HepG2 (cell line): ENCODE measurements around the gene MGAT5. TPM values are rescaled to one million over a fixed set of nuclear protein-coding genes. Genes with fewer than 3 reads are reported as not detected.

ENCODE experiments used
- ATAC-seq: fragments of 200-7000 bp; cut with Tn5 transposase; 3 replicates; pipeline ENCODE4 v1.9.1; 2020; ENCODE audit warnings: mild to moderate bottlenecking, moderate library complexity
- BruUV-seq: library from RNA; stranded (reverse); fragments of 400-500 nt; replicated peaks from 2 replicates; lab custom pipeline; 2021; lab: Mats Ljungman, UMichigan
- CTCF ChIA-PET: fragments of 300-600 bp; formaldehyde crosslinking; extraction: SDS; loops from one replicate; lab custom pipeline; 2021; ENCODE audit warnings: low total read pairs, inconsistent platforms, low intra/inter-chr PET ratio; lab: Yijun Ruan, JAX
- POLR2A ChIA-PET: fragments of 350-600 bp; sonication (Branson Sonifier 250); formaldehyde crosslinking; loops from one replicate; lab custom pipeline; 2020; ENCODE audit warnings: antibody characterized with exemption, inconsistent platforms; lab: Yijun Ruan, JAX
- DNase-seq: peaks from one replicate; pipeline ENCODE4 v3.0.0-alpha.2; 2015; ENCODE audit warnings: low spot score
- FAIRE-seq: peaks from 3 replicates; lab custom pipeline; 2011; peaks lifted over from hg19 to GRCh38; lab: Jason Lieb, UNC
- H2AFZ ChIP-seq: one replicate; pipeline ENCODE4 v1.6.1; 2011; ENCODE audit warnings: low read length, inconsistent platforms
- H3K27ac ChIP-seq: fragments of 300-600 bp; 3 replicates; pipeline ENCODE4 v1.8.0; 2011; ENCODE audit warnings: mixed run types, mild to moderate bottlenecking, mixed read lengths, low read length, inconsistent platforms; ENCODE audit not compliant: insufficient read depth; ENCODE audit errors: extremely low read length
- H3K27me3 ChIP-seq, 2 experiments: fragments of 200-600 bp in 1 of 2; 2 replicates in 1 of 2; 3 replicates in 1 of 2; pipeline versions ENCODE4 v1.6.0 to v1.8.0; 2011; ENCODE audit warnings: low read length in 2 of 2, mild to moderate bottlenecking in 2 of 2, moderate library complexity in 2 of 2, inconsistent platforms in 1 of 2; ENCODE audit not compliant: insufficient read depth in 2 of 2, control insufficient read depth in 1 of 2
- H3K36me3 ChIP-seq, 2 experiments: fragments of 200-600 bp in 1 of 2; replicated peaks in 1 of 2; 2 replicates in 1 of 2; 3 replicates in 1 of 2; pipeline versions ENCODE4 v1.5.1 to v1.8.0; 2011; ENCODE audit warnings: low read length in 2 of 2, inconsistent platforms in 1 of 2; ENCODE audit not compliant: insufficient read depth in 2 of 2, control insufficient read depth in 1 of 2
- H3K4me1 ChIP-seq: 2 replicates; pipeline ENCODE4 v1.5.1; 2012; ENCODE audit warnings: low read length, inconsistent platforms; ENCODE audit not compliant: insufficient read depth
- H3K4me2 ChIP-seq: 2 replicates; pipeline ENCODE4 v1.6.0; 2011; ENCODE audit warnings: low read depth, low read length, inconsistent platforms
- H3K4me3 ChIP-seq, 3 experiments: fragments of 200-600 bp in 1 of 3; sonication (generic), shearing (Covaris generic) in 1 of 3; replicated peaks in 1 of 3; 2 replicates each; pipeline ENCODE4 v1.5.1; 2011 to 2016; ENCODE audit warnings: low read length in 3 of 3, inconsistent platforms in 2 of 3, low read depth in 2 of 3, mild to moderate bottlenecking in 2 of 3, control low read depth in 1 of 3, mixed read lengths in 1 of 3; ENCODE audit not compliant: insufficient read depth in 1 of 3
- H3K79me2 ChIP-seq: one replicate; pipeline ENCODE4 v1.6.1; 2011; ENCODE audit warnings: low read length, inconsistent platforms; ENCODE audit not compliant: insufficient read depth
- H3K9ac ChIP-seq: 2 replicates; pipeline ENCODE4 v1.6.0; 2011; ENCODE audit warnings: mild to moderate bottlenecking, low read depth, low read length, inconsistent platforms; ENCODE audit not compliant: insufficient read depth
- H3K9me3 ChIP-seq: 2 replicates; pipeline ENCODE4 v1.5.1; 2012; ENCODE audit warnings: mild to moderate bottlenecking, low read length
- H4K20me1 ChIP-seq: 2 replicates; pipeline ENCODE4 v1.6.0; 2011; ENCODE audit warnings: inconsistent platforms, mild to moderate bottlenecking, low read length, moderate library complexity; ENCODE audit not compliant: insufficient read depth
- HNRNPLL ChIP-seq: fragments of 200-400 bp; formaldehyde crosslinking; IDR thresholded peaks from 2 replicates; pipeline ENCODE4 v1.6.1; 2017; ENCODE audit warnings: mild to moderate bottlenecking, low read depth, low read length; ENCODE audit not compliant: poor library complexity, severe bottlenecking
- IKZF4 ChIP-seq: sonication (generic); formaldehyde crosslinking; IDR thresholded peaks from 2 replicates; pipeline ENCODE4 v1.5.1; 2020; ENCODE audit warnings: borderline replicate concordance, mild to moderate bottlenecking, low read depth, missing genetic modification reagents; ENCODE audit errors: not compliant biosample characterization
- KAT8 ChIP-seq: IDR thresholded peaks from 2 replicates; pipeline ENCODE4 v1.6.1; 2016; ENCODE audit warnings: missing genetic modification reagents, missing compliant biosample characterization
- MATR3 ChIP-seq: sonication (generic); formaldehyde crosslinking; IDR thresholded peaks from 2 replicates; pipeline ENCODE4 v1.4.0; 2020; ENCODE audit warnings: missing genetic modification reagents
- PPARG ChIP-seq: conservative IDR thresholded peaks from 2 replicates; pipeline ENCODE4 v1.6.1; 2016; ENCODE audit warnings: missing biosample characterization, missing genetic modification reagents
- RBAK ChIP-seq: sonication (generic); formaldehyde crosslinking; IDR thresholded peaks from 2 replicates; pipeline ENCODE4 v1.5.1; 2020; ENCODE audit warnings: mild to moderate bottlenecking, missing genetic modification reagents
- SETDB1 ChIP-seq: sonication (generic); formaldehyde crosslinking; IDR thresholded peaks from 2 replicates; pipeline ENCODE4 v1.5.1; 2020; ENCODE audit warnings: missing genetic modification reagents, mild to moderate bottlenecking, borderline replicate concordance
- ZNF251 ChIP-seq: sonication (generic); formaldehyde crosslinking; IDR thresholded peaks from 2 replicates; pipeline ENCODE4 v1.9.0; 2021; ENCODE audit warnings: mild to moderate bottlenecking, missing genetic modification reagents
- ZNF598 ChIP-seq: sonication (generic); formaldehyde crosslinking; IDR thresholded peaks from 2 replicates; pipeline ENCODE4 v1.5.1; 2020; ENCODE audit warnings: mild to moderate bottlenecking, missing genetic modification reagents, borderline replicate concordance
- ZNF644 ChIP-seq: IDR thresholded peaks from 2 replicates; pipeline ENCODE4 v1.6.1; 2016; ENCODE audit warnings: low read depth
- ZNF720 ChIP-seq: sonication (generic); formaldehyde crosslinking; IDR thresholded peaks from 2 replicates; pipeline ENCODE4 v1.4.0; 2020; ENCODE audit warnings: missing genetic modification reagents
- ZNF777 ChIP-seq: sonication (generic); formaldehyde crosslinking; IDR thresholded peaks from 2 replicates; pipeline ENCODE4 v1.4.0; 2020; ENCODE audit warnings: missing genetic modification reagents
- ZNF850 ChIP-seq: sonication (generic); formaldehyde crosslinking; conservative IDR thresholded peaks from 2 replicates; pipeline ENCODE4 v1.9.0; 2021; ENCODE audit warnings: mild to moderate bottlenecking, missing genetic modification reagents
- WGBS: methylation state at CpG from one replicate; pipeline ENCODE4 v1.1.6; 2017; ENCODE audit warnings: low lambda C conversion rate; 5-methylcytosine and 5-hydroxymethylcytosine counted together
- in situ Hi-C: cut with HindIII; loops from 2 replicates; pipeline ENCODE4 v1.10.0; 2017; ENCODE audit warnings: low pct_unique_long_range_greater_than_20kb; ENCODE audit not compliant: extremely low pct_ligation_motif_present
- intact Hi-C: fragments of 100-400 bp; cut with micrococcal nuclease; formaldehyde crosslinking; loops from one replicate; pipeline ENCODE4 v1.10.0; 2022; ENCODE audit not compliant: unreplicated experiment
- polyA plus RNA-seq, 8 experiments: library from polyadenylated mRNA; depleted of rRNA in 3 of 8; stranded (reverse) in 7 of 8; unstranded in 1 of 8; fragments of >200 nt; fragmentation: Illumina TruSeq in 4 of 8; extraction: Trizol in 4 of 8; gene quantifications; 2 replicates each; pipeline versions ENCODE4 v1.2.1 to v1.2.3, GENCODE V29; 2011 to 2016; ENCODE audit warnings: low read depth in 4 of 8, missing spikeins in 1 of 8, mixed read lengths in 1 of 8; ENCODE audit not compliant: insufficient read depth in 1 of 8
- total RNA-seq, 5 experiments: library from RNA; depleted of rRNA; stranded (reverse); fragments of >200 nt; fragmentation: Illumina TruSeq; extraction: Trizol; gene quantifications; 2 replicates each; pipeline ENCODE4 v1.2.3, GENCODE V29; 2016; ENCODE audit warnings: low read depth in 1 of 5

Gene MGAT5
- total and polyA plus RNA-seq, 2 of the 13 experiments (the other 11 are each of a cell fraction or from before 2014, with no cell fraction given) = 33.1 to 60.2 TPM

DNA sequence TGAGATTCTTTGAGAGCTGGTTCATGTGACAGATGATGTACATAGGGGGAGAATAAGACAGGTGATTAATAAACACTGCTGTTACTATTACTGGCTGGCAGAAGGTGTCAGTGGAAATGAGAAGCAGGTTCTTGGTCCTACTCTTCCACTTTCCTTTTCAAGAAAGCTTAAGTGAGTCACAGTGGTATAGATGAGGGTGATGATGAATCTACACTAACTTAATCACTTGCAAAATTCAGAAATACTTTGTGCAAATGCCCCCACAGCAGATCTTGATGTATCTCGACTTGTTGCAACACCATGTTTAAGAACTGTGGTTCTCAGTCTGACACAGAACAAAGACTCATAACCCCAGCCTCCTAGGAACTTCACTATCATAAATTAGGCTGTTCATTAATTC lies 35.9 kb upstream of the MGAT5 start:
- Histone ChIP-seq H3K9me3 (no peaks in the 10 kb centered on the region), H3K4me2 (no peak overlapping the region), H3K4me3 (no peak overlapping the region), H2AFZ (no peak overlapping the region), H3K36me3 (0 out of 5 replicates have a peak, but pooled peaks cover 0 to 1% of the 10 kb centered on the region in 2 experiments), H3K4me1 (no peaks in the 10 kb centered on the region), H3K79me2 (peaks cover 30% of the 10 kb centered on the region), H3K27me3 (no peaks in the 10 kb centered on the region), H4K20me1 (no peaks in the 10 kb centered on the region), H3K9ac (no peak overlapping the region), H3K27ac (no peak overlapping the region)
- FAIRE-seq = no peak
- no peak for ATAC-seq
- DNase-seq = no peak
- TF ChIP-seq ZNF644 (CRISPR knock-in tag) = no peak
- TF ChIP-seq ZNF251 (CRISPR knock-in tag) = no peak
- no peak for TF ChIP-seq RBAK (CRISPR knock-in tag)
- no peak for TF ChIP-seq IKZF4 (CRISPR knock-in tag)
- no peak for TF ChIP-seq MATR3
- no peak for TF ChIP-seq HNRNPLL
- no peak for TF ChIP-seq KAT8
- no peak for TF ChIP-seq ZNF850 (CRISPR knock-in tag)
- no peak for TF ChIP-seq PPARG (CRISPR knock-in tag)
- intact Hi-C loops (loop anchor here (5.0 kb wide), 1 partner anchor 1739 kb away; no protein-coding TSS in a partner anchor), in situ Hi-C loops (loop anchor here (25.0 kb wide), 1 partner anchor 331 kb away; no protein-coding TSS in a partner anchor)
- WGBS = 95% methylated on average over 1 of the region's 1 CpG
- CTCF ChIA-PET = no interaction called here
- POLR2A ChIA-PET = no interaction called here
- no TSS peak for BruUV-seq

DNA sequence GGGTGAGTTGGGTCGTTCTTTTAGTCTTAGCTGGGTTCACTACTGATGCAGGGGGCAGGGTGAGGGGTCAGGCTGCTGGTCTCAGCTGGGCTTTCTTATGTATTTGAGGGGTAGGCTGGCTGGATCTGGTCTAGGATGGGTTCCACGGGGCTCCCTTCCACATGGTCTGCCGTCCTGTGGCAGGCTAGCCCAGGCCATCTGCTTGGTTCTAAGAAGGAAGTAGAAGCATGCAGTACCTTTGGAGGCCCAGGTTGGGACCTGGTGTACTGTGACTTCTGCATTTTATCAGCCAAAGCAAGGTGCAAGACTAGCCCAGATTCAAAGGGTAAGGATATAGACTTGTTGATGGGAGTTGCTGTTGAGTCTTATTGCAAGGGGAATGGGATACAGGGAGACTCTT lies 35.5 kb upstream of the MGAT5 start:
- Histone ChIP-seq H2AFZ (no peak overlapping the region), H3K27me3 (no peaks in the 10 kb centered on the region), H3K9ac (no peak overlapping the region), H3K4me1 (no peaks in the 10 kb centered on the region), H3K4me3 (no peak overlapping the region), H3K36me3 (0 out of 5 replicates have a peak, but pooled peaks cover 0 to 1% of the 10 kb centered on the region in 2 experiments), H3K9me3 (no peaks in the 10 kb centered on the region), H4K20me1 (no peaks in the 10 kb centered on the region), H3K79me2 (peaks cover 28% of the 10 kb centered on the region), H3K4me2 (no peak overlapping the region), H3K27ac (no peak overlapping the region)
- no TSS peak for BruUV-seq
- whole genome bisulfite sequencing = 94% methylated on average over 2 of the region's 3 CpGs
- intact Hi-C loops = loop anchor here (5.0 kb wide), 1 partner anchor 1739 kb away; no protein-coding TSS in a partner anchor
- FAIRE-seq (no peak), DNase-seq (no peak), ATAC-seq (no peak)
- in situ Hi-C loops = loop anchor here (25.0 kb wide), 1 partner anchor 331 kb away; no protein-coding TSS in a partner anchor
- ChIA-PET CTCF (no interaction called here), POLR2A (no interaction called here)
- no peak for TF ChIP-seq ZNF777 (CRISPR knock-in tag)
- no peak for TF ChIP-seq ZNF598
- TF ChIP-seq SETDB1 = no peak
- no peak for TF ChIP-seq ZNF720
